Cerebellar nuclear complex (tissue), 1 donor: Measurements from ENCODE around the gene MALT1.

ENCODE experiments used
- DNase-seq, 2 experiments: peaks; one replicate each; lab custom pipeline; 2025; lab: John Stamatoyannopoulos, UW

Gene MALT1

GRCh38 chr18:58691256-58691655 lies 20.0 kb downstream of the MALT1 start:
- no peak for DNase-seq

GRCh38 chr18:58692422-58693185 lies 21.3 kb downstream of the MALT1 start:
- no peak for DNase-seq

GRCh38 chr18:58694221-58694620 lies 23.0 kb downstream of the MALT1 start:
- no peak for DNase-seq

GRCh38 chr18:58694720-58695468 lies 23.6 kb downstream of the MALT1 start:
- no peak for DNase-seq

GRCh38 chr18:58695772-58696171 lies 24.5 kb downstream of the MALT1 start:
- no peak for DNase-seq

GRCh38 chr18:58697146-58697545 lies 25.9 kb downstream of the MALT1 start:
- DNase-seq = no peak

- no peak for DNase-seq
These were observed 27.5 kb downstream of the MALT1 start for GRCh38 chr18:58698701-58699193.

GRCh38 chr18:58699551-58699950 lies 28.3 kb downstream of the MALT1 start:
- no peak for DNase-seq

- DNase-seq = no peak
These were observed 28.9 kb downstream of the MALT1 start for GRCh38 chr18:58700209-58700608.

- no peak for DNase-seq
These were observed 41.7 kb downstream of the MALT1 start for GRCh38 chr18:58712930-58713329.

GRCh38 chr18:58714259-58714658 lies 43.0 kb downstream of the MALT1 start:
- DNase-seq = no peak

GRCh38 chr18:58714821-58715220 lies 43.6 kb downstream of the MALT1 start:
- DNase-seq = no peak

GRCh38 chr18:58715540-58715939 lies 44.3 kb downstream of the MALT1 start:
- no peak for DNase-seq

- no peak for DNase-seq
These were observed 44.9 kb downstream of the MALT1 start for GRCh38 chr18:58716060-58716756.

- no peak for DNase-seq
These were observed 50.4 kb downstream of the MALT1 start for GRCh38 chr18:58721566-58722239.

GRCh38 chr18:58723810-58724602 lies 52.7 kb downstream of the MALT1 start:
- no peak for DNase-seq

- no peak for DNase-seq
These were observed 55.4 kb downstream of the MALT1 start for GRCh38 chr18:58726671-58727070.

- no peak for DNase-seq
These were observed 56.7 kb downstream of the MALT1 start for GRCh38 chr18:58727776-58728500.

- no peak for DNase-seq
These were observed 57.5 kb downstream of the MALT1 start for GRCh38 chr18:58728719-58729118.

GRCh38 chr18:58730618-58731017 lies 59.4 kb downstream of the MALT1 start:
- no peak for DNase-seq

GRCh38 chr18:58732471-58732870 lies 61.2 kb downstream of the MALT1 start:
- DNase-seq = no peak
